GM08714 (cell line): ENCODE results near the gene EIF3A.
A peak's percentile ranks its signal among the peaks of the same experiment; 100 is the strongest.
"Not testable (repeated sequence)": the region's sequence is repeated elsewhere in the genome, so short reads cannot be mapped to it uniquely, and the experiment has no call there.

ENCODE experiments used
- H3K4me3 ChIP-seq: fragments of 200-500 bp; sonication (Bioruptor generic); 2 replicates; pipeline ENCODE4 v1.5.1; 2014; ENCODE audit warnings: mild to moderate bottlenecking, low read length, inconsistent platforms
- ZNF274 ChIP-seq: IDR thresholded peaks from 2 replicates; pipeline ENCODE4 v1.6.1; 2012; ENCODE audit warnings: mild to moderate bottlenecking, low read depth, low read length

The EIF3A gene

GRCh38 chr10:119105155-119105554 lies 24.5 kb upstream of the EIF3A start:
- no peak for TF ChIP-seq ZNF274
- H3K4me3 ChIP-seq, result peak overlapping the region; percentile 80

GRCh38 chr10:119104654-119105015 lies 24.0 kb upstream of the EIF3A start:
- no peak for TF ChIP-seq ZNF274
- H3K4me3 ChIP-seq, result peak overlapping the region; percentile 80

- TF ChIP-seq ZNF274, result no peak
- peak within 1 kb of the TSS; percentile 80 for H3K4me3 ChIP-seq
Measured at GRCh38 chr10:119103903-119104653, 23.5 kb upstream of the EIF3A start, which contains the start of gene DENND10. Gene DENND10 (plus strand): TSS chr10:119104113. CDS start chr10:119104143, 30 bp downstream.

- H3K4me3 ChIP-seq, result no peak overlapping the region
- TF ChIP-seq ZNF274, result no peak
Measured at GRCh38 chr10:119103241-119103902, 22.8 kb upstream of the EIF3A start.

GRCh38 chr10:119101366-119102098 lies 20.9 kb upstream of the EIF3A start:
- no peak overlapping the region for H3K4me3 ChIP-seq
- no peak for TF ChIP-seq ZNF274

- H3K4me3 ChIP-seq, result no peak overlapping the region
- no peak for TF ChIP-seq ZNF274
Measured at GRCh38 chr10:119100434-119101238, 20.0 kb upstream of the EIF3A start.

GRCh38 chr10:119098576-119098975 lies 18.0 kb upstream of the EIF3A start:
- H3K4me3 ChIP-seq, result no peak overlapping the region
- TF ChIP-seq ZNF274, result no peak

GRCh38 chr10:119096641-119097415 lies 16.2 kb upstream of the EIF3A start:
- not testable (repeated sequence) for H3K4me3 ChIP-seq

GRCh38 chr10:119095640-119096039 lies 15.0 kb upstream of the EIF3A start:
- no peak overlapping the region for H3K4me3 ChIP-seq
- no peak for TF ChIP-seq ZNF274

GRCh38 chr10:119090968-119091367 lies 10.4 kb upstream of the EIF3A start:
- TF ChIP-seq ZNF274, result no peak
- H3K4me3 ChIP-seq, result no peak overlapping the region

GRCh38 chr10:119090026-119090795 lies 9.6 kb upstream of the EIF3A start:
- H3K4me3 ChIP-seq, result no peak overlapping the region

GRCh38 chr10:119087271-119087882 lies 6.8 kb upstream of the EIF3A start:
- TF ChIP-seq ZNF274, result no peak
- H3K4me3 ChIP-seq, result no peak overlapping the region

More at GRCh38 chr10:119090026-119090795, 9.6 kb upstream of the EIF3A start:
- TF ChIP-seq ZNF274, result no peak

- no peak overlapping the region for H3K4me3 ChIP-seq
- TF ChIP-seq ZNF274, result no peak
Measured at GRCh38 chr10:119084896-119085295, 4.3 kb upstream of the EIF3A start.
